Pancreas (tissue), 10 donors: ENCODE data around the gene C16orf54. TPM values are rescaled to one million over a fixed set of nuclear protein-coding genes. Genes with fewer than 3 reads are reported as not detected.
A peak's percentile ranks its signal among the peaks of the same experiment; 100 is the strongest.
"Not testable (repeated sequence)": the region's sequence is repeated elsewhere in the genome, so short reads cannot be mapped to it uniquely, and the experiment has no call there.

Source experiments
- ATAC-seq, 4 donors: fragments of 200-7000 bp; cut with Tn5 transposase; one replicate each; pipeline versions ENCODE4 v1.8.0 to v1.9.1; 2020; ENCODE audit warnings: mild to moderate bottlenecking in 4 of 4, moderate library complexity in 4 of 4
- DNase-seq, 6 donors: peaks; one replicate each; pipeline ENCODE4 v3.0.0-alpha.2; 2020
- FAIRE-seq: peaks from 2 replicates; lab custom pipeline; 2012; peaks lifted over from hg19 to GRCh38; lab: Jason Lieb, UNC
- H3K27ac ChIP-seq, 4 donors: fragments of 200-600 bp; sonication (generic); 1 replicate in 3 of 4; 2 replicates in 1 of 4; pipeline versions ENCODE4 v1.5.0 to v1.8.0; 2020
- H3K27me3 ChIP-seq, 4 donors: fragments of 200-600 bp; one replicate each; pipeline ENCODE4 v1.8.0; 2021
- H3K36me3 ChIP-seq, 3 donors: fragments of 200-600 bp; sonication (generic) in 1 of 3; one replicate each; pipeline versions ENCODE4 v1.5.0 to v1.8.0; 2020 to 2021
- H3K4me1 ChIP-seq, 3 donors: fragments of 200-600 bp; one replicate each; pipeline ENCODE4 v1.8.0; 2021
- H3K4me3 ChIP-seq, 4 donors: fragments of 200-600 bp; sonication (generic) in 2 of 4; one replicate each; pipeline versions ENCODE4 v1.5.0 to v1.8.0; 2020 to 2021
- H3K9me3 ChIP-seq, 4 donors: fragments of 200-600 bp; one replicate each; pipeline ENCODE4 v1.8.0; 2021
- CTCF ChIP-seq, 4 donors: fragments of 200-600 bp; sonication (generic) in 3 of 4; IDR thresholded peaks; one replicate each; pipeline versions ENCODE4 v1.5.0 to v1.8.0; 2021; ENCODE audit warnings: antibody characterized with exemption in 4 of 4
- WGBS, 2 donors: extraction: QIAGEN DNeasy Blood & Tissue Kit; methylation state at CpG; one replicate each; pipeline ENCODE4 v1.1.7; 2013; 5-methylcytosine and 5-hydroxymethylcytosine counted together
- intact Hi-C, 3 donors: fragments of 100-400 bp; cut with DNase I; formaldehyde crosslinking; loops; one replicate each; pipeline versions ENCODE4 v1.11.1 to v1.14.2; 2022
- polyA plus RNA-seq, 2 donors: library from polyadenylated mRNA; stranded (reverse); fragments of 200-250 nt; gene quantifications; one replicate each; pipeline ENCODE4 v1.2.3, GENCODE V29; 2013
- total RNA-seq, 6 donors: library from RNA; stranded (reverse); fragmentation: NEBNext Ultra II Directional in 4 of 6; extraction: Animal tissue kit (Norgen Biotek cat#: 25700) in 4 of 6; gene quantifications; one replicate each; pipeline versions ENCODE4 v1.2.1 to v1.2.4, GENCODE V29; 2021 to 2023
- donor health status: healthy with polysubstance abuse.
- donor health status: DM: no; HTN: no; CAD: no; lungs with moderate emphysema.
- donor health status: DM: no; HTN: no; CAD: no.
- donor health status: control.
- donor health status: control.
- donor health status: Bipolar disorder and iron deficiency.
- donor health status: DM: yes; HTN: yes; CAD: no.
- donor health status: DM: no; HTN: no; CAD: no.
- donor health status: DM: no; HTN: no; CAD: no.
- donor health status: DM: yes; HTN: yes; CAD: no.

C16orf54 gene
- total and polyA plus RNA-seq, 8 donors: 0.23 to 1.5 (median 0.26) TPM; not detected in 1

- H3K36me3 ChIP-seq: no peaks in the 10 kb centered on the region
- no peaks in the 10 kb centered on the region for H3K9me3 ChIP-seq
- no peak for DNase-seq
- H3K4me3 ChIP-seq: no peak overlapping the region
- H3K27me3 ChIP-seq: no peaks in the 10 kb centered on the region
- intact Hi-C loops: no loop called here
- no peak for FAIRE-seq
- peaks cover 0 to 2% (median 0%) of the 10 kb centered on the region in 3 donors for H3K4me1 ChIP-seq
- WGBS, 2 donors: 95 to 98% methylated on average over 2 of the region's 2 CpGs
- no peak overlapping the region for H3K27ac ChIP-seq
- TF ChIP-seq CTCF (IDR thresholded peaks at IDR 0.05): no peak
- no peak for ATAC-seq
Measured at GRCh38 chr16:29784157-29784556, 38.4 kb upstream of the C16orf54 start.

- H3K27me3 ChIP-seq, FAIRE-seq, H3K36me3 ChIP-seq, DNase-seq, H3K4me1 ChIP-seq, intact Hi-C loops, ATAC-seq, H3K4me3 ChIP-seq, H3K9me3 ChIP-seq, H3K27ac ChIP-seq: not testable (repeated sequence)
- WGBS, 2 donors: 81% methylated on average over 13 of the region's 13 CpGs
Measured at GRCh38 chr16:29783094-29783953, 37.5 kb upstream of the C16orf54 start.

GRCh38 chr16:29779474-29779873, 33.7 kb upstream of the C16orf54 start:
- WGBS, 2 donors: 57 to 63% methylated on average over 10 of the region's 10 CpGs
- Histone ChIP-seq H3K36me3 (no peaks in the 10 kb centered on the region), H3K27ac (no peak overlapping the region), H3K4me3 (no peak overlapping the region), H3K4me1 (no peaks in the 10 kb centered on the region), H3K9me3 (no peaks in the 10 kb centered on the region), H3K27me3 (no peaks in the 10 kb centered on the region)
- no peak for TF ChIP-seq CTCF (IDR thresholded peaks at IDR 0.05)
- intact Hi-C loops: no loop called here
- DNase-seq (peak in 1 of 6 donors; percentile 39), ATAC-seq (no peak), FAIRE-seq (no peak)

GRCh38 chr16:29777576-29778350, 32.0 kb upstream of the C16orf54 start, which contains the start of gene ZG16:
TSS of gene ZG16 (plus strand) at chr16:29778256. CDS start at chr16:29779267, 1,011 bp downstream.
- Histone ChIP-seq H3K27ac (no peak within 1 kb of the TSS), H3K9me3 (no peaks in the 10 kb centered on the region), H3K4me3 (no peak within 1 kb of the TSS), H3K4me1 (no peaks in the 10 kb centered on the region), H3K36me3 (no peaks in the 10 kb centered on the region), H3K27me3 (no peaks in the 10 kb centered on the region)
- no peak for TF ChIP-seq CTCF (IDR thresholded peaks at IDR 0.05)
- FAIRE-seq: no peak
- ATAC-seq: peak; percentile 73 to 90 (median 86)
- DNase-seq: peak in 3 of 6 donors; percentile 41 to 53 (median 42)
- 65 to 67% methylated on average over 10 of the region's 10 CpGs for WGBS, 2 donors
- intact Hi-C loops: no loop called here

- H3K4me3 ChIP-seq: no peak overlapping the region
- FAIRE-seq (no peak), ATAC-seq (no peak), DNase-seq (no peak)
- no peaks in the 10 kb centered on the region for H3K9me3 ChIP-seq
- no peak for TF ChIP-seq CTCF (IDR thresholded peaks at IDR 0.05)
- H3K36me3 ChIP-seq: no peaks in the 10 kb centered on the region
- intact Hi-C loops: no loop called here
- H3K27me3 ChIP-seq: no peaks in the 10 kb centered on the region
- WGBS, 2 donors: 81 to 83% methylated on average over 4 of the region's 4 CpGs
- H3K4me1 ChIP-seq: no peaks in the 10 kb centered on the region
- H3K27ac ChIP-seq: no peak overlapping the region
Measured at GRCh38 chr16:29775742-29776408, 30.1 kb upstream of the C16orf54 start.
